SIG-M5 treated with dmso at 0.1 percent for 504 hours (cell line): ENCODE measurements around the gene COL11A2.

Experiments used
- DNase-seq: peaks from one replicate; lab custom pipeline; 2025; ENCODE audit not compliant: unreplicated experiment; lab: John Stamatoyannopoulos, UW

The COL11A2 gene

DNA sequence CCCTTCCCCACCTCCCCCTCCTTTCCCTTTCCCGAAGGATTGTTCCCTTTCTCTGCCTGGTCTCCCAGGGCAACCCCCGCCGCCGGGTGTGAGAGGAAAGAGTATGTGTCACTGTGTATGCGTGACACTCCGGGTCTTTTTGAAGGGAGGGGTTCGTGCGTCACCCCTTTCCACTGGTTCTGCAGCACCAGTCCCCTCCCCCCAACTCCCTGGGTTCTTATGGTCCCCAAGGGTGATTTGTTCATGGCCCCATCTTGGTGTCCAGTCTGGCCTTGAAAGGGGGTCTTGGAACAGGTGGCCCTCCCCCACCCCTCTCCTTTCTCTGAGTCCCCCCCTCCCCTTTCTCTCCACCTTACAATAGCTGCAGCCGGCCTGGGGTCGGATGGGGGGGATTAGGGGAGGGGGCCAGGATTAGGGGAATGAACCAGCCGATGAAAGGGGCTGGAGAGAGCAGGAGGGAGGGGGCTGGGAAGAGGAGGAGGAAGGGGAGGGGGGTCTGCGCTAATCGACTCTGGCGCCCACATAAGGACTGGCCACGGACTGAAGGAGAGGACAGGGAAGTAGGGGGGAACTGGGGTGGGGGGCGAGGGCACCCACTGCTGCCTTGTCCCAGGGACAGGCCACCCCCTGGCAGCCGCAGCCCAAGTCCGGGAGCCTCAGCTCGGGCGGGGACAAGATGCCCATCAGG is 14.7 kb upstream of the COL11A2 start:
- no peak for DNase-seq

DNA sequence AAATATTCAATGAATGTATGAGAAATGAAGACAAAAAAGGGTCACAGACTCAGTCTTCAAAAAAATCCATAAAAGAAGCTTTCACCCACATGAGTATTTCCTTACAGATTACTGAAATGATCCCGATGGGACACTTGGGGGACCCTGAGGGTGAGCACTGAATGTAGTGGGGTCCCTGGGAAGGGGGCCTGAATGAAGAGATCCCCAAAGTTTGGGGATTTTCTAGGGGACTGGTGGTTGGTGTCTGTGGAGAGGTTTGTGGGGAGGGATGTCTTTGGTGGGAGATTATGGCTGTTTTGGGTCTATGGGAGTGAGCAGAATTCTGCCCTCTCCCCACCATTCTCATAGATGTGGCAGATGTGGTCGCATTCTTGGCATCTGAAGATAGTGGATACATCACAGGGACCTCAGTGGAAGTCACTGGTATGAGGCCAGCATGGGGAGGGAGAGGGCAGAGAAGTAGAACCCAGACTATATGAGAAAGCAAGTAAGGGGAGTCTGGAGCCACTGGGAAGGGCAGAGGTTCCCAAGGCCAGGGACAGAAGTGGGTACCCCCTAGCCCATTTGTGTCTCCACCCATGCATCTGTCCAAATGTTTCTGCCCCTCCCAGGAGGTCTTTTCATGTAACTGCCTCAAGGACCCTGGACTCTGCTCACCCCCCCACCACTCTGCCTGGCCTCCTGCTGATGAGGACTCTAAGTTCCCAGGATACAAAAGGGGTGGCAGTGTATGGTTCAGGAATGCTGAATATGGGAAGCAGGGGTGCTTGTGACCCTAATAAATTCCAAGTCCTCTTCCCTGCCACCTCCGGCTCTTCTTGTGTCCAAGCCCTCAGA is 14.0 kb upstream of the COL11A2 start:
- no peak for DNase-seq

DNA sequence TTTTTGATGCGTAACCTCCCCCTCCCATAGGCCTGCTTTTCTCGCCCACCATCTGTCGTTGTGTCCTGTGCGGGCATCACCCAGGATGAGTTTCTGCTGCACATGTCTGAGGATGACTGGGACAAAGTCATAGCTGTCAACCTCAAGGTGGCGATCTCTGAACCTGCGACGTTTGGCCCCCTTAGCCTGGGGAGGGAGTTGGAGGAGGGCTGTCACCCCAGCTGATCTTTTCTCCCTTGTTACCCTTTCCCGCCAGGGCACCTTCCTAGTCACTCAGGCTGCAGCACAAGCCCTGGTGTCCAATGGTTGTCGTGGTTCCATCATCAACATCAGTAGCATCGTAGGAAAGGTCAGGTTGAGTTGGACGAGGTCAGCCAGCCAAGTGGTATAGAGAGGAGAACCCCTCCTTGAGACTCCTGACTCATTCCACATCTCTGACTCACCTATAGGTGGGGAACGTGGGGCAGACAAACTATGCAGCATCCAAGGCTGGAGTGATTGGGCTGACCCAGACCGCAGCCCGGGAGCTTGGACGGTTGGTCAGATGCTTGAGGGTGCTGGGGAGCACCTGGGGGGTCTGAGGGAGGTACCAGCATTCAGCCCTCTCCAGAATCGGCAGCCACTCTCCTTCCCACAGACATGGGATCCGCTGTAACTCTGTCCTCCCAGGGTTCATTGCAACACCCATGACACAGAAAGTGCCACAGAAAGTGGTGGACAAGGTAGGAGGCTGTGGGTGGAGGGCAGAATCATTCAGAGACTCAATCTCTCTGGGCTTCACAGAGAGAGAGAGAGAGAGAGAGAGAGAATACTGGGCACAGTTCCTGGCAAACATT is 13.1 kb upstream of the COL11A2 start:
- DNase-seq = no peak

DNA sequence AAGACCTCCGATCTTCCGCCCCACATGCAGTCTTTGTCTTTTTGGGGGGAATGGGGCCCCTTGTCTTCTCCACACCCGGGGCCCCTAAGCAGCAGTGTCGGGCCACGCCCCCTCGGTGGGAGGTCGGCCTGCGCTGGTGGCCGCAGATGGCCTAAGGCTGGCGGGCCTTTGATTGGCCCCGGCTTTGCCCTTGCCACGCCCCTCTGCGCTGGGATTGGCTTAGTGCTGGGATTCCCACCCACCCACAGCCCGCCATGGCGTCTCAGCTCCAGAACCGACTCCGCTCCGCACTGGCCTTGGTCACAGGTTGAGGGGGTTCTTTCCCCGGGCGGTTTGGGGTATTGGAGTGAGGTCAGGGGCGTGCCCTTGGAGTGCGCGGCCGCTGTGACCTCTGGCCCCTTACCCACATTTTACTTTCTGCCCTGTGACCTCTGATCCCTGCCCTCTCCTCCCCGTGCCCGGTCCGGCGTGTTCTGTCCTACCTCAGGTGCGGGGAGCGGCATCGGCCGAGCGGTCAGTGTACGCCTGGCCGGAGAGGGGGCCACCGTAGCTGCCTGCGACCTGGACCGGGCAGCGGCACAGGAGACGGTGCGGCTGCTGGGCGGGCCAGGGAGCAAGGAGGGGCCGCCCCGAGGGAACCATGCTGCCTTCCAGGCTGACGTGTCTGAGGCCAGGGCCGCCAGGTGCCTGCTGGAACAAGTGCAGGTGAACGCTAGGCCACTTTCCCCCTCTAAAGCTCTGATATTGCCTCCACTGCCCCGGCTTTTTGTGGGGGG is 12.3 kb upstream of the COL11A2 start, which contains the start of gene HSD17B8:
TSS of gene HSD17B8 (plus strand) at position 241 of the 776 bp plus-strand sequence. CDS start at position 255, 14 bp downstream.
- DNase-seq = peak; percentile 85

DNA sequence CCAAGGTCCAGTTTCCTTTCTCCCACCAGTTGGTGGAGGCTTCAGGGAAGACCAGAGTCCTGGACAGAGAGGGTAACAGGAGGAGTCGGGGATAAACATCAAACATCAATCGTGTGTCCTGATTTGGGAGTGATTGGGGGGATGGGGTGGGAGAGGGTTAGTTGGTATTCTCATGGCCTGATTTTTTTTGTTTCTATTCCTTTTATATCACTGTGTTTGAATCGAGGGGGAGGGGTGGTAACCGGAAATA is 11.8 kb upstream of the COL11A2 start:
- DNase-seq = no peak

DNA sequence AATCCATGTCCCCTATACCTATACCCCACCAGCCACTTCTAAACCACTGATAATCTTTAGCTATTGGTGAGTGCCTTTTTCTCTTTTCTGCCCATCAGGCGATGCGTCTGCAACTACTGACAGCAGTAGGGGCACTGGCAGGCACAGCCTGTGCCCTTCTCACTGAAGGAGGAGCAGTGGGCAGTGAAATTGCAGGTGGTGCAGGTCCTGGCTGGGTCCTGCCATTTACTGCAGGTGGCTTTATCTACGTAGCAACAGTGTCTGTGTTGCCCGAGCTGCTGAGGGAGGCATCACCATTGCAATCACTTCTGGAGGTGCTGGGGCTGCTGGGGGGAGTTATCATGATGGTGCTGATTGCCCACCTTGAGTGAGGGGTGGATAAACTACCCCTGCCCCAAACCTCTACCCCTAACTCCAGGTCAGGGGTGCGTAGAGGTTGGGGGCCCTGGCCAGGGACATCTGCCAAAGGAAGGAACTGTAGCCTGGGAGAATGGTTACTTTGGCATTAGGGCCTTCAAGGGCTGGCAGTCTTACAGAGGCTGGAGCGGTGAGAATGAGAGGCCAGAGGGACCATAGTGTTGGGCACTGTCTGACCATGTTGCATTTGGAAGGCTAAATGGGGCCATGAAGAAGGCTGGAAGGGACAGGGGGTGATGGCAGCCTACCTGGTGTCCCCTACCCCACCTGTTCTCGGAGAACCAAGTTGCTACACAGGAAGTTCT is 11.3 kb upstream of the COL11A2 start:
- DNase-seq = no peak

DNA sequence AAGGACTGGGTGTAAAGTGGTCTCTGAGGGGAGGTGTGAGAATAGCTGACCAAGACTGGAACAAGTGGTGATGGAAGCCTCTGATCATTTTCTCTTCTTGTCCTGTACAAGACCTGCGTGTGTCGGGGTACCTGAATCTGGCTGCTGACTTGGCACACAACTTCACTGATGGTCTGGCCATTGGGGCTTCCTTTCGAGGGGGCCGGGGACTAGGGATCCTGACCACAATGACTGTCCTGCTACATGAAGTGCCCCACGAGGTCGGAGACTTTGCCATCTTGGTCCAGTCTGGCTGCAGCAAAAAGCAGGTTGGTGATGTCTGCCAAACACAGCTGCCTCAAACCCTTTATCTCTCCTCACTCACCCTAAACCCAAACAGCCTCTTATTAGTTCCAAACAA is 10.5 kb upstream of the COL11A2 start:
- no peak for DNase-seq

DNA sequence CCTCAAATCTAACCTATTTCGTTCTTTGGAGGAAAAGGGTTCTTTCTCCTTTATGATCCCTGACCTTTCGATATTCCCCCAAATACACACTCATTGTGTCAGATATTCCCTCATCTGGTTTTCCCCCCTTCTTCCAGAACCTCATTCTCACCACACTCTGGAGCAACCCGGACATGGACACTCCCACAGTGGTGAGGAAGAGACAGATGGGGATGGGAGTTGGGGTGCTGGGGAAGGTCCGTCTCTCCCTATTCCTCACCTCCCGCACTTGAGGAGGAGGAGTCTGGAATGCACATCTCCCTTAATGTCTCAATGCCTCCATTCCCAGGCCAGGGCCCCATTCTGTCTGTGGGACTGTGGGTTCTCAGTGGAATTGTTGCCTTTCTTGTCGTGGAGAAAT is 9.7 kb upstream of the COL11A2 start:
- DNase-seq = no peak

DNA sequence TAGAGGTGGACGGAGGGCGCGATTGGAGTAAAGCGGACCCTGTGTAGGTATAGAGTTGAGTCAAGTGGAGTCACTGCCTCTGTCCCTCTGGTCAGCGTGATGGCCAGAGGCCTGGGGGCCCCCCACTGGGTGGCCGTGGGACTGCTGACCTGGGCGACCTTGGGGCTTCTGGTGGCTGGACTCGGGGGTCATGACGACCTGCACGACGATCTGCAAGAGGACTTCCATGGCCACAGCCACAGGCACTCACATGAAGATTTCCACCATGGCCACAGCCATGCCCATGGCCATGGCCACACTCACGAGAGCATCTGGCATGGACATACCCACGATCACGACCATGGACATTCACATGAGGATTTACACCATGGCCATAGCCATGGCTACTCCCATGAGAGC is 8.9 kb upstream of the COL11A2 start:
- DNase-seq = no peak

DNA sequence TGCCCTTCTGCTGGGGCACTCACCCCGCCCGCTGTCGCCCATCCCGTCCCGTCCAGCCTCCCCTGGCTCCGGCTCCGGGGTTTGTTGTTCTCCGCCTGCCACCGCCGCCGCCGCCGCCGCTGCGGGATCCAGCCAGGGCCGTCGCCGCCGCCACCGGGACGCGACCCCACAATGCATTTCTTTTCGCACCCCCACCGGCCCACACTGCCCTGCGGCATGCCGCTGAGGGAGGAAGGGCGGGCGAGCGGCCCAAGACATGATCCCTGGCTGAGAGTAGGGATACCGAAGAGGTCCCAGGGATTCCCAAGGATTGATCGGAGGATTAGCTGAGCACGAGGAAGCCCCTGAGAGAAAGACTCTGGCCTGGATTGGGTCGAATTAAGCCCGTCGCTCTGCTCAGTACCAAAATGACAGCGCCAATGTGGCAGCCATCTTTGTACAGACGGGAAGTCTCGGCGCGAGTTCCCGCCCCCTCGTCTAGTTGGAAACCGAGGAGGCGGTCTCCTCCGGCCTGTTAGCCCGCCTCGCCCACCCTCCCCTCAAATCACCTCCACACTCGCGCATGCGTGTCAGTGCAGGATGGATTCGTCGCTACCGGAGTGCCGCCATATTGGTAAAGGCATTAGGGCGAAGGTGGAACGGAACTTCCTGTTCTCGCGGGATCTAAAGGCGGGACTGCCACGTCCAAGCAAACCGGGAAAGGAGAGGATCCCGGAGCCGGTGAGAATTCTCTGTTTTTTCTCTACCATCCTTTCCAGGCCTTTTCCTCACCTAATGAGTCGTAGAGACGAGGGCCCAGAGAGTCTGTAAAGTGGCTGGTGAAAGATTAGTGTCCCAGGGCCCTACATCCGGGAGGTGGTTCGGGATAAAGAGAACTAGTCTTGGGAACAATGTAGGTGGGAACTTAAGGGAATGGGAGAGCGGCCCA is 8.2 kb upstream of the COL11A2 start, which contains the start of the genes RXRB and SLC39A7:
TSS of gene RXRB (minus strand) at position 447 of the 928 bp plus-strand sequence. CDS start at position 258, 189 bp downstream.
TSS of gene SLC39A7 (plus strand) at position 649 of the 928 bp plus-strand sequence. CDS start 379 bp downstream, outside the sequence.
- peak; percentile 95 for DNase-seq

DNA sequence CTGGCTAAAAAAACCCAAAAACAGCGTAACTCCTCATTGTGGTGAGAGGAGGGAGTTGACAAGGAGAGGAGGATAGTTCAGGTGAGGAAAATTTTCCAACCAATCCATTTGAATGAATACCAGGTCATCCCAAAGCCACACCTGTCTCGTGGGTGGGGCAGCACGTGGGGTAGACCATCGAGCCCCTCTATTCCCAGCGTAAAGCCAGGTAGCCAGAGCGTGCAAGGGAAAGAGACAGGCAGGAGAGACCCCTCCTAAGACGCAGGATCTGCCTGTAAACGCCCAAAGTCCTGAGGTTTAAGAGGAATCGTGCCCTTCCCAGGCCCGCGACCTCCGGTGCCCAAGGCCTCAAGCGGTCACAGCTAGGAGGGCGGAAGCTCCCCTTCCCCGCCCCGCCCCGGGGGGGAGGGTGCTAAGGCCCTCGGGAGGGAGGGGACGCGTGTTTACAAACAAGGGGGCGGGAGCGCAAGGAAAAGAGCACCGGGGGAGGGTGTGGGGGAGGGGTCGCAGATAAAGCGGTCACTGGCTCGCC is 7.5 kb upstream of the COL11A2 start:
- DNase-seq = peak; percentile 63

DNA sequence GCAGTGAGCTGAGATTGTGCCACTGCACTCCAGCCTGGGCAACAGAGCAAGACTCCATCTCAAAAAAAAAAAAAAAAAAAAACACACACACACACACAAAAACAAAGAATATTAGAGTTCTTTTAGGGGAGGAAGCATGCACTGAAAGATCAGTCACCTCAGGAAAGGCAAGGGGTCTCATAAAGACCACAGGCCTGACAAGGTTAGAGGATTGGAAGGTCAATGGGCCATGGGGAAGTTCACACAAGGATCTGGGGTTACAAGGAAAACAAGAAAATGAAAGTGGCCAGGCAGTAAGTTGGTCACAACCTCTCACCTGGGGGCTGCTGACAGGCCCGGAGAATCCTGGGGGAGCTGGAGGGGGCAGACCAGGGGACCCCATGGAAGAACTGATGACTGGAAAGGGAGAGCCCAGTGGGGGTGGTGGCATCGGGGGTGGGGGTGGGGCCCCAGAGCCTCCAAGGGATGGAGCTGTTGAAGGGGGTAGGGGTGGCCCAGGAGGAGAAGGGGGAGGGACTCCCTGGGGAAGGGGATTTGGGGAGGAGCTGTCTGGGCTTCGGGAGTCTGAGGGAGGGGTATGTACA is 6.7 kb upstream of the COL11A2 start:
- DNase-seq = no peak

DNA sequence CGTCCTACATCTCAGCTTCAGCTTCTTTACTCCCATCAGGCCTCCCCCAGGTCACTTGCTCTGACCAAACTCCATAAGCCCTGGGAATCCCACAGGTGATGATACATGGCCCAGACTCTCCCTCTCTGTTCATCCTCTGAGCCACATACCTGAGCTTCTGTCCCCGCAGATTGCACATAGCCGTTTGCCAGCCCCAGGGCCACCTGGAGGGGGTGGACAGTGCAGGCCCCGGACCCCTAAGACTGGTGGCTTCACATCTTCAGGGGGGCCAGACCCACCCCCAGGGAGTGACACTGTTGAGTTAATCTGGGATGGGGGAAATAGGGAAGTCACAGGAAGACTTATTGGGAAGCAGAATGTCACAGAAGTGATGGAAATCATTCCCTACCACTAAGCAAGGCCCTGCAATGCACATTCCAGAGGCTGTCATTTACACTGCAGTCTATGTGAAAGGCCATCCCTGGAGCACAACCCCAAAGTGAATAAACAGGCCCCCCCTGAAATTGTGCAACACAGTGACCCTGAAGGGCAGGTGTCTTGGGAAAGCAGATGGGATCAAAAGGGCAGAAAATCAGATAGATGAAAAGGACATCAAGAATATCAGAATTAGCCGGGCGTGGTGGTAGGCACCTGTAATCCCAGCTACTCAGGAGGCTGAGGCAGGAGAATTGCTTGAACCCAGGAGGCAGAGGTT is 6.0 kb upstream of the COL11A2 start:
- DNase-seq = no peak

DNA sequence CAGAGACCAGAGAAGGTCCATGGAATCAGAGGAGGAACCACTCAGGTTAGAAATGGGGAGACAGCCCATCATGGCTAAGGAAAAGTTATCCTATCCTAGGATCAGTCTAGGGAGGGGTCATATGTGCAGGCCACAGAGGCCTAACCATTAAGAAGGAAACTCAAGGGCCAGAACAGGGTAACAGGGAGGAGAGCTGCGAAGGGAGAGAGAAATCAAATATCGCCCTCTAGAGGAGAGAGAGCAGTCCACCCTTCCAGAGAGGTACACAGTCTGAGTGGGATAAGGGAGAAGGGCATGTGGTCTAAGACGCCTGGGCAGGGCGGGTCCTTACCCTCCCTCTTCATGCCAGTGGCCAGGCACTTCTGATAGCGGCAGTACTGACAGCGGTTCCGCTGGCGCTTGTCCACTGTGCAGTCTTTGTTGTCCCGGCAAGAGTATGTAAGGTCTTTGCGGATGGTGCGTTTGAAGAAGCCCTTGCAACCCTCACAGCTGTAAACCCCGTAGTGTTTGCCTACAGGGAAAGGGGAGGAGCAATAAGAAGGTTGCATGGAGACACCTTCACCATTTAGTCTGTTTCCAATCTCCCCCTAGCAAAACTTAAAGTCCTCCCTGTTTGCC is 5.3 kb upstream of the COL11A2 start:
- peak; percentile 69 for DNase-seq

DNA sequence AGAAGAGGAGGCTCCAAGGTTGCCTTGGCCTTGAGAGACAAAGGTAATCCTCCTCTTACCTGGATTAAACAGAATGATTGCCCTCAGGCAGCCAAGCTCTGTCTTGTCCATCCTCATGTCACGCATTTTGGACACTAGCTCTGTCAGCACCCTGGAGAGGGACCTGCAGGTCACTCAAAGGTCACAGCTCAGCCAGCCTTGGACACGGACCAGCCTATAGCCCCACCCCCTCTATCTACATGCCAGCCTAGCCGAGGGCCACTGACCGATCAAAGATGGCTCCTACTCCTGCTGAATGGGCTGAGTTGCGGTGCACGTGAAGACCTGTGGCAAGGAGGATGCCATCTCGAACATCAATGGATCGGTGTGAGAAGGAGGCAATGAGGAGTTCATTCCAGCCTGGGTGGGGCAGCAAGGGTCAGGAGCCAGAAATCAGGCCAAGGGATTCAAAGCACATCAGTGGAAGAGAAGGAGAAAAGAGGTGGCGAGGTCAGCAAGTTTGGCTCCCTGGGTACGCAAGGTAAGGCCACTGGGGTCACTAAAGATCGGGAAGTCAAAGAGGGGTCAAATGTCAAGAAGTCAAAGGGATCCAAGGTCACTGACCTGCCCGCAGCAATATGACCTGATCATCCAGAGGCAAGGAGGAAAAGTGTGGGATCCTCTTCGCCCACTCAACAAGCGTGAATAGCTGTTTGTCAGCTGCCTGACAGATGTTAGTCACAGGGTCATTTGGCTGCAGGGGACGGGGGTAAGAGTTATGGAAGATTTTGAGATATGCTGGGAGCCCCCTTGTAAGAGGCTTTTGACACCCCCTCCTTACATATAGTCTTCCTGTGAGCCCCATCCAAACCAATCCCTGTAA is 3.3 kb upstream of the COL11A2 start:
- DNase-seq = no peak

DNA sequence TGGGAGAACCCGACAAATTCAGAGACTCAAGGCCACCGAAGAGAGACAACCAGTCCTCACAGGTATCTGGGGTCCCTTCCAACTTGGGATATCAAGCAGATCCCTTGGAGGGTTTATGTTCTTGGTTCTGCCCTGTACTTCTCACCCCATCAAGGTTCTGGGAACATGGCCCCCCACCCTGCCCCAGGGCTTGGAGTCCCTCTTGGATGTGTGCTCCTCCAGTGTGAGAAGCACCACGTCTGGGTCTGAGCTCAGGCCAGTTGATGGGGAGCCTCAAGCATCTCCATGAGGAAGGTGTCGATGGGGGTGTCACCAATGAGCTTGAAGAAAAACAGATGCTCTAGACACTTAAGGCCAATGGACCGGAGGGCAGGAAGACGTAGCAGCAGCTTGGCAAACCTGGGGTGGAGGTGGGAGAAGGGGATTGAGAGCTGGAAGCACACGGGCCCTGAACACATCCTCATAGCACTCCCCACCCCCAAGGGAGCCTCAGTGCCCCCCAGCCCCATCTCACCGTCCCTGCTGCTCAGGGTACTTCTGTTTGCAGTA is 2.2 kb upstream of the COL11A2 start:
- DNase-seq = no peak
